SK-N-MC (cell line): ENCODE measurements around the gene ZC3H7A.

Experiments
- DNase-seq: peaks from one replicate; pipeline ENCODE4 v3.0.0-alpha.2; 2011; ENCODE audit warnings: low read depth, low spot score
- H3K27ac ChIP-seq: fragments of 200-600 bp; sonication (generic); 2 replicates; pipeline ENCODE4 v1.5.1; 2016; ENCODE audit warnings: mixed run types
- H3K36me3 ChIP-seq: fragments of 200-600 bp; sonication (generic); 2 replicates; pipeline ENCODE4 v1.6.1; 2017; ENCODE audit warnings: antibody characterized with exemption, low read length, mixed read lengths; ENCODE audit not compliant: insufficient read depth
- H3K4me3 ChIP-seq: fragments of 200-600 bp; sonication (generic); 2 replicates; pipeline ENCODE4 v1.5.1; 2016
- H3K9ac ChIP-seq: fragments of 200-600 bp; sonication (generic); 2 replicates; pipeline ENCODE4 v1.8.0; 2017; ENCODE audit warnings: mixed run types, mixed read lengths; ENCODE audit not compliant: insufficient read length
- H3K9me3 ChIP-seq: fragments of 200-600 bp; sonication (generic); 2 replicates; pipeline ENCODE4 v1.6.1; 2017; ENCODE audit warnings: low read depth, mild to moderate bottlenecking, antibody characterized with exemption, low read length, moderate library complexity, mixed read lengths
- EZH2 ChIP-seq: fragments of 200-600 bp; sonication (generic); IDR thresholded peaks from one replicate; pipeline ENCODE4 v1.6.1; 2017; ENCODE audit warnings: antibody characterized with exemption
- FOXP2 ChIP-seq: optimal IDR thresholded peaks from 2 replicates; pipeline ENCODE3; 2011; ENCODE audit warnings: mild to moderate bottlenecking, moderate library complexity; ENCODE audit not compliant: insufficient read depth; ENCODE audit errors: extremely low read length, control extremely low read depth
- POLR2AphosphoS5 ChIP-seq: IDR thresholded peaks from 2 replicates; pipeline ENCODE4 v1.6.1; 2012; ENCODE audit warnings: mild to moderate bottlenecking, low read depth, low read length, borderline replicate concordance

The ZC3H7A gene

GRCh38 chr16:11806721-11807120 lies 9.7 kb upstream of the ZC3H7A start:
- no peak overlapping the region for H3K4me3 ChIP-seq
- H3K36me3 ChIP-seq = no peaks in the 10 kb centered on the region
- H3K9me3 ChIP-seq = no peaks in the 10 kb centered on the region
- DNase-seq = peak; percentile 70
- TF ChIP-seq FOXP2 = no peak
- TF ChIP-seq POLR2AphosphoS5 = no peak
- no peak for TF ChIP-seq EZH2
- no peak overlapping the region for H3K9ac ChIP-seq
- H3K27ac ChIP-seq = peak overlapping the region; percentile 73; the same call in 1 of the 2 replicates

GRCh38 chr16:11805556-11805955 lies 8.5 kb upstream of the ZC3H7A start:
- Histone ChIP-seq H3K27ac (no peak overlapping the region), H3K9me3 (no peaks in the 10 kb centered on the region), H3K4me3 (no peak overlapping the region), H3K36me3 (no peaks in the 10 kb centered on the region), H3K9ac (no peak overlapping the region)
- DNase-seq = no peak
- TF ChIP-seq EZH2 (no peak), POLR2AphosphoS5 (no peak), FOXP2 (no peak)

GRCh38 chr16:11801481-11802021 lies 4.5 kb upstream of the ZC3H7A start:
- Histone ChIP-seq H3K9me3 (no peaks in the 10 kb centered on the region), H3K4me3 (no peak overlapping the region), H3K36me3 (no peaks in the 10 kb centered on the region), H3K9ac (no peak overlapping the region), H3K27ac (no peak overlapping the region)
- no peak for DNase-seq
- TF ChIP-seq POLR2AphosphoS5 (no peak), EZH2 (no peak), FOXP2 (no peak)

GRCh38 chr16:11800382-11800718 lies 3.3 kb upstream of the ZC3H7A start:
- TF ChIP-seq FOXP2 (no peak), EZH2 (no peak), POLR2AphosphoS5 (no peak)
- H3K36me3 ChIP-seq = peaks cover 8% of the 10 kb centered on the region; the same call in 1 of the 2 replicates
- no peaks in the 10 kb centered on the region for H3K9me3 ChIP-seq
- no peak overlapping the region for H3K4me3 ChIP-seq
- no peak for DNase-seq
- no peak overlapping the region for H3K9ac ChIP-seq
- no peak overlapping the region for H3K27ac ChIP-seq

- Histone ChIP-seq H3K27ac (no peak overlapping the region), H3K9me3 (no peaks in the 10 kb centered on the region), H3K36me3 (peaks cover 12% of the 10 kb centered on the region; the same call in 1 of the 2 replicates), H3K4me3 (no peak overlapping the region), H3K9ac (no peak overlapping the region)
- DNase-seq = no peak
- no peak for TF ChIP-seq POLR2AphosphoS5
- no peak for TF ChIP-seq EZH2
- TF ChIP-seq FOXP2 = no peak
These were observed 2.7 kb upstream of the ZC3H7A start for GRCh38 chr16:11799509-11800381.

GRCh38 chr16:11799017-11799381 lies 1.9 kb upstream of the ZC3H7A start:
- Histone ChIP-seq H3K9me3 (no peaks in the 10 kb centered on the region), H3K9ac (no peak overlapping the region), H3K27ac (no peak overlapping the region), H3K36me3 (peaks cover 18% of the 10 kb centered on the region; the same call in 1 of the 2 replicates), H3K4me3 (no peak overlapping the region)
- no peak for DNase-seq
- TF ChIP-seq EZH2 (no peak), FOXP2 (no peak), POLR2AphosphoS5 (no peak)

- no peak for DNase-seq
- Histone ChIP-seq H3K9me3 (no peaks in the 10 kb centered on the region), H3K4me3 (peak overlapping the region; percentile 97), H3K36me3 (peaks cover 25% of the 10 kb centered on the region), H3K9ac (peak overlapping the region; percentile 94), H3K27ac (peak overlapping the region; percentile 63)
- TF ChIP-seq FOXP2 (no peak), POLR2AphosphoS5 (no peak), EZH2 (no peak)
These were observed 870 bp upstream of the ZC3H7A start for GRCh38 chr16:11797957-11798299.

GRCh38 chr16:11796227-11797165 lies 562 bp downstream of the ZC3H7A start:
- no peaks in the 10 kb centered on the region for H3K9me3 ChIP-seq
- H3K4me3 ChIP-seq = peak overlapping the region; percentile 88
- H3K27ac ChIP-seq = peak overlapping the region; percentile 81
- peaks cover 25% of the 10 kb centered on the region for H3K36me3 ChIP-seq
- no peak for DNase-seq
- no peak for TF ChIP-seq EZH2
- TF ChIP-seq FOXP2 = no peak
- no peak for TF ChIP-seq POLR2AphosphoS5
- peak overlapping the region; percentile 97 for H3K9ac ChIP-seq
